HUES64 (cell line): ENCODE measurements around the gene ANTXRL.
"Not testable (repeated sequence)": the region's sequence is repeated elsewhere in the genome, so short reads cannot be mapped to it uniquely, and the experiment has no call there.

ENCODE experiments used
- H3K27ac ChIP-seq: 2 replicates; pipeline ENCODE4 v1.7.0; 2013; ENCODE audit warnings: low read depth, low read length, inconsistent platforms
- H3K27me3 ChIP-seq: 2 replicates; pipeline ENCODE4 v1.6.1; 2013; ENCODE audit warnings: mild to moderate bottlenecking, low read length; ENCODE audit not compliant: insufficient read depth
- H3K36me3 ChIP-seq: 2 replicates; pipeline ENCODE4 v1.6.1; 2013; ENCODE audit warnings: mild to moderate bottlenecking, low read length; ENCODE audit not compliant: insufficient read depth
- H3K4me1 ChIP-seq: 2 replicates; pipeline ENCODE4 v1.6.1; 2013; ENCODE audit warnings: mild to moderate bottlenecking, low read length, moderate library complexity; ENCODE audit not compliant: insufficient read depth
- H3K4me3 ChIP-seq: 2 replicates; pipeline ENCODE4 v1.5.1; 2013; ENCODE audit warnings: mild to moderate bottlenecking, low read length, moderate library complexity
- H3K9ac ChIP-seq: 2 replicates; pipeline ENCODE4 v1.6.1; 2013; ENCODE audit warnings: mild to moderate bottlenecking, low read depth, low read length
- H3K9me3 ChIP-seq: 2 replicates; pipeline ENCODE4 v1.6.1; 2013; ENCODE audit warnings: low read depth, low read length; ENCODE audit not compliant: insufficient read depth
- WGBS: fragments of 150-250, 120-280 bp; methylation state at CpG from one replicate; pipeline ENCODE4 v1.1.7; 2013; ENCODE audit warnings: missing lambda C conversion rate; 5-methylcytosine and 5-hydroxymethylcytosine counted together

ANTXRL gene

DNA sequence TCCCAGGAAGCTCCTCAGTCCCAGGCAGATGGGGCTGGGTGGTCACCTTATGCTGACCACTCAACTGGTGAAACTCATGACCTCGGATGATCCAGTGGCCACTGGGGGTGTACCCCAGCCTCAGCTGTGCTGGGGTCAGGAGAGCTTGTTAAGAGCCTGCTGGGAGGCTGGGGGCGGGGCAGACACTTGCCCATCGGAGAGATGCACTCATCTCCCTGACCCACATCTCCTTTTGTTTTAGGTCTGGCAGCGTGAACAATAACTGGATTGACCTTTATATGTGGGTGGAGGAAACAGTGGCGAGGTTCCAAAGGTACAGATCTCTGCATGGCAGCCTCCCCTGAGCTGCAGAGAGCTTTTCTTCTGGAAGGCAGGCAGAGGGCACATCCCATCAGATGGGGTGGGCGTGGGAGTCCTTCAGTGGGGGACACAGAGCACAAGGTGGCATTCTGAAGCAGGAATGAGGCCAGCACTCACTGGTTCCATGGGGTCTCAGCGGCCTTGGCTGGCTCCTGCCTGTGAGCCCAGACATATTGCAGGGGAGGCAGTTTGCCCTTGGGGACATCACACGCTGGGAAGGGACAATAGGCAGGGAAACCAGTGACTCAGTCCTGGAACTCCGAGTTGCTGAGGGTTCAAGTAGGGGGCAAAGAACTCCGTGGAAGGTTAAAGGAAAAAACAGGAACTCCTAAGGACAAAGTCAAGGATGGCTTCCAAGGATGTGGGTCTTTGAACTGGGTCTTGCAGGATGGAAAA, 5.2 kb downstream of the ANTXRL start:
- WGBS: 54% methylated on average over 10 of the region's 10 CpGs
- Histone ChIP-seq H3K27ac (no peak overlapping the region), H3K9ac (no peak overlapping the region), H3K27me3 (peaks cover 13% of the 10 kb centered on the region; the same call in 1 of the 2 replicates), H3K4me3 (no peak overlapping the region), H3K4me1 (no peaks in the 10 kb centered on the region), H3K9me3 (no peaks in the 10 kb centered on the region), H3K36me3 (no peaks in the 10 kb centered on the region)

DNA sequence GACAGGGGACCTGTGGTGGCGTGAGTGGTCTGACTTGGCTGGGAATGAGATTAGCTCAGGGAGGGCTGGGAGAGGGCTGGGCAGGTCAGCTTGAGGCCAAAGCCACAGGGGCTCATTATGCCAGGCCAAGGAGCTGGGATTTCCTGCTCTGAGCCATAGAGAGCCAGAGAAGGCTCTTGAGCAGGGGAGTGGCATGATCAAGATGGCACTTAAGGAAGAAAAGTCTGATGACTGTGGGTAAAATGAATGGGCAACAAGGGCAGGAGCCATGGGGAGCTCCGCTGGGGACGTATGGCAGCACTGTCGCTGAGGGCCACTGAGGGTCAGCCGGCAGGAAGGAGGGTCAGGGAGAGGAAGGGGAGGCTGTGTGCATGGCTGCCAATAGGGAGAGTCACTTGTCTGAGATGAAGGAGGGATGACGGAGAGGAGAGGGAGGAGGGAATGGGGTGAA, 5.8 kb downstream of the ANTXRL start:
- 80% methylated on average over 6 of the region's 6 CpGs for WGBS
- no peak overlapping the region for H3K27ac ChIP-seq

DNA sequence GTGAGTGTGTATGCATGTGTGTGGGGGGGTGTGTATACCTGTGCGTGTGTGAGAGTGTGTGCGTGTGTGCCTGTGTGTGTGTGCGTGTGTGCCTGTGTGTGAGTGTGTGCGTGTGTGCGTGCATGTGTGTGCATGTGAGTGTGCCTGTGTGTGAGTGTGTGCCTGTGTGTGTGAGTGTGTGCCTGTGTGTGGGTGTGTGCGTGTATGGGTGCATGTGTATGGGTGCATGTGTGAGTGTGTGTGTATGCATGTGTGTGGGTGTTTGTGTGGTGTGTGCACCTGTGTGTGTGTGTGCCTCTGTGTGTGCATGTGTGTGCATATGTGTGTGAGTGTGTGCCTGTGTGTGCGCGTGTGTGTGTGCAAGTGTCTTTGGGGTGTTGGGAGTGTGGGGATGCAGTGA, 6.4 kb downstream of the ANTXRL start:
- Histone ChIP-seq H3K9ac (no peak overlapping the region), H3K4me1 (no peaks in the 10 kb centered on the region), H3K27ac (no peak overlapping the region), H3K4me3 (no peak overlapping the region), H3K36me3 (no peaks in the 10 kb centered on the region), H3K9me3 (no peaks in the 10 kb centered on the region), H3K27me3 (peaks cover 3% of the 10 kb centered on the region; the same call in 1 of the 2 replicates)
- WGBS: 82% methylated on average over 8 of the region's 8 CpGs

More for the DNA sequence above, 5.8 kb downstream of the ANTXRL start:
- H3K36me3 ChIP-seq: no peaks in the 10 kb centered on the region
- H3K4me3 ChIP-seq: no peak overlapping the region
- peaks cover 9% of the 10 kb centered on the region; the same call in 1 of the 2 replicates for H3K27me3 ChIP-seq
- no peaks in the 10 kb centered on the region for H3K9me3 ChIP-seq
- no peak overlapping the region for H3K9ac ChIP-seq
- H3K4me1 ChIP-seq: no peaks in the 10 kb centered on the region

DNA sequence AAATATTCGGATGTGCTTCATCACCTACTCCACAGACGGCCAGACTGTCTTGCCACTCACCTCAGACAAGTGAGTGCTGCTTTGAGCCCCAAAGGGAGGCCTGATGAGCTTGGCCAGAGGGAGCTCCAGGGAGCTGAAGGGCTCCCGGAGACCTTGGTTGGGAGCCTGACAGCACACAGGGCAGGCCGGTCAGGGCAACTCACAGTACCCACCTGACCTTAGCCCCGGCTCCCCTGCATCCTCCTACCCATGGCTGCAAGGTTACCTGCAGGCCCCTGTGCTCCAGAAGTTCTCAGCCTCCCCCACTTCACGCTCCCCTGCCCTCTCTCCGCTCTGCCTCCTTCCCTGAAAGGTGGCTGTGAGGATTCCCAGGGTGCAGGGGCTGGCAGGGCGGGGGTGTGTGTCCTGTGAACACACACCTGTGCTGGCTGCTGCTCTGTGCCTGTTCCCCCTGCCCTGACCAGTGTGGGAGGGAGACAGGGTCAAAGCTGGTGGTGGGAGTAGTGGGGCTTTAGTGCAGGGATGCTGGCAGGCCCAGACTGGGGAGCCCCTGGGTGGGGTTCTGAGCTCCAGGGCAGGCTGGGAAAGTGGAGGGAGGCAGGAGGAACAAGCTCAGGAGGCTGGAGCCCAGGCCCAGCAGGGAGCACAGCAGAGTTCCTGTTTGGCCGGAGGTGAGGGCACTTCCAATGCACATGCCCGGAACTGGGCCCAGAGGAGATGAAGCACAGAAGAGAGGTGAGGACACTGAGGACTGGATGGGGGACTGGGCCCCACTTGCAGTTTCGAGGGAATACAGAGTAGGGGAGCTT, 7.2 kb downstream of the ANTXRL start:
- no peak overlapping the region for H3K4me3 ChIP-seq
- H3K27ac ChIP-seq: no peak overlapping the region
- H3K4me1 ChIP-seq: no peaks in the 10 kb centered on the region
- WGBS: 89% methylated on average over 11 of the region's 11 CpGs
- H3K9ac ChIP-seq: no peak overlapping the region
- H3K27me3 ChIP-seq: no peaks in the 10 kb centered on the region
- no peaks in the 10 kb centered on the region for H3K9me3 ChIP-seq
- no peaks in the 10 kb centered on the region for H3K36me3 ChIP-seq

DNA sequence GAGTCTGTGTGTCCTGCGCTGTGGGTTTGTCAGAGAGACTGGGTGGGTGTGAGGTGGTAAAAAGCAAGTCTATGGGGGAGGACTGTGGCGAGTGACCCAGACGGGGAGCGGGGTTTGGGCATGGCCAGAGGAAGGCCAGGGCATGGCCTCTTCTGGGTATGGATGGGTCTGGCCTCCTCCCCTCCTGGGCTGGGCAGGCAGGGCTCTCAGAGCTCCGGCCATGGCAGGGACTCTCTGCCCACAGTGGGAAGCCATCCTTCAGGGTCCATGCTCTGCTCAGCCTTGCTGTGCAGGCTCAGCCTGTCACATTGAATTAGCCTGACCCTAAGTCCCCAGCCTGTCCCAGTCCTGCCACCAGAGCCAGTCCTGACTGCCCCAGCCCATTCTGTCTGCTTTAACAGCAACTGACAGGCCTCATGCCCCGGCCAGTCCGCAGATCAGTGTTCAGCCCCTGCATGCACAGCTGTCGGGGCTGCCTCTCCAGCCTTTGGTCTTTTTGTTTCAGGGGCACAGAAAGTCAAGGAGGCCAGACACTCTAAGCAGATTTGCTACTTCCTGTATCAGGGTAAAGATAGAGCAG, 7.9 kb downstream of the ANTXRL start:
- Histone ChIP-seq H3K9me3 (no peaks in the 10 kb centered on the region), H3K36me3 (no peaks in the 10 kb centered on the region), H3K9ac (no peak overlapping the region), H3K27ac (no peak overlapping the region), H3K4me3 (no peak overlapping the region), H3K27me3 (no peaks in the 10 kb centered on the region), H3K4me1 (no peaks in the 10 kb centered on the region)
- 94% methylated on average over 8 of the region's 8 CpGs for WGBS

DNA sequence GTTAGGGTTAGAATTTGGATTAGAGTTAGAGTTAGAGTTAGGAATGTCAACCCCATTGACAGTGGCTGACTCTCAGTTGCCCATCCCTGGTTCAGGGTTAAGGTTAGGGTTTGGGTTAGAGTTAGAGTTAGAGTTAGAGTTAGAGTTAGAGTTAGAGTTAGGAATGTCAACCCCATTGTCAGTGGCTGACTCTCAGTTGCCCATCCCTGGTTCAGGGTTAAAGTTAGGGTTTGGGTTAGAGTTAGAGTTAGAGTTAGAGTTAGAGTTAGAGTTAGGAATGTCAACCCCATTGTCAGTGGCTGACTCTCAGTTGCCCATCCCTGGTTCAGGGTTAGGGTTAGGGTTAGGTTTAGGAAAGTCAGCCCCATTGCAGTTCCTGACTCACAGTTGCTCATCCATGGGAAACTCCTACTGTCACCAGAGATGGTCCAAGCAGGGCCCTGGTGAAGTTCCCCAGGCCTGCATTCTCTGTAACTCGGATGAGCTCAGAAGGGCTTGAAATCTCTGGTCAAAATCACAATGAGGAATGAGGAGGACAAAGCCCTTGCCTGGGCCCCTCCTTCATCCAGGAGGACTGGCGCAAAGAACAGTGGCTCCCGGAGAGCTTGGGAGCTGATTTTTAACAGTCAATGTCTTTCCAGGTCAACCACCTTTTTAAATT, 8.7 kb downstream of the ANTXRL start:
- H3K27me3 ChIP-seq, H3K27ac ChIP-seq, H3K4me1 ChIP-seq, H3K9ac ChIP-seq, H3K36me3 ChIP-seq, H3K9me3 ChIP-seq, H3K4me3 ChIP-seq: not testable (repeated sequence)
- WGBS: 64% methylated on average over 3 of the region's 3 CpGs

DNA sequence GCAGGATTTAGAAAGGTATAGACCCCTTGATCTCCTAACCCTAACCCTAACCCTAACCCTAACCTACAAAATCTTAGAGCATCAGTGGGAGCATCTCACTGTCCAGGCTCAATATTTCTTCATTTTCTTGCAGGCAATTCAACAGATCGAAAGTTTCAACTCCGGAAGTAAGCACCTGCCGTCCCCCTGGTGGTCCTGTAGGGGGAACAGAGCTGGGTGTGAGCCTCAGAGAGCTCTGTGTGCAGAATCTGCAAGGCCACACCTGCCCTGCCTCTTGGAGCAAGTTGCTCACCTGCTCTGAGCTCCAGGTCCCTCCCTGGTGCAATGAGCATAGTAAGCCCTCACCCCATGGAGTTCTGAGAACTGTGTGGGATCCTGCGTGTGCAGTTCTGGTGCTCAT, 9.3 kb downstream of the ANTXRL start:
- H3K4me1 ChIP-seq: not testable (repeated sequence)

DNA sequence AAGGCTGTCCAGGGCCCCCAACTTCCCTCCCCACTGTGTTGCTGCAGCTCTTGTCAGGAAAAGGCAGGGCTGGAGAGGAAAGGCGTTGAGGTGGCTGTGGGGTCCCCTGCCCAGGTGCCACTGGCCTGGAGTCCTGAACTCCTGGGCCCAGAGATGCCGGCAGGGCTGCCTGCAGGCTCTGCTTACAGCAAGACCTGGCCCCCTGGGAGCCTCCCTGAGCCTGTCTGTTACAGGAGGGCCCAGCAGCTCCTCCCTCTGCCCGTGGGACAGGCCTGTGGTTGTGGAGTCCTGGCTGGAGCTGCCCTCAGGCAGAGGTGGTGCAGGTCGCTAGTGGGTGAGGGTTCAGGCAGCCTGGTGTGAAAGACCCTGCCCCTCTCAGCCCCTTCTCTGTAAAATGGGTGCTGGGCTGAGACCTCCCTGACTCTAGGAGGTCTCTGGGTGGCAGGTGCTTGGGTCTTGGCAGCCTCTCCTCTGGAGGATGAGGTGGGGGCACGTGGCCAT, 9.9 kb downstream of the ANTXRL start:
- no peak overlapping the region for H3K9ac ChIP-seq
- no peaks in the 10 kb centered on the region for H3K27me3 ChIP-seq
- H3K9me3 ChIP-seq: no peaks in the 10 kb centered on the region
- no peaks in the 10 kb centered on the region for H3K36me3 ChIP-seq
- no peak overlapping the region for H3K27ac ChIP-seq
- 74% methylated on average over 5 of the region's 5 CpGs for WGBS
- H3K4me3 ChIP-seq: no peak overlapping the region
- no peaks in the 10 kb centered on the region for H3K4me1 ChIP-seq

More for the DNA sequence above, 9.3 kb downstream of the ANTXRL start:
- not testable (repeated sequence) for H3K4me3 ChIP-seq, H3K9ac ChIP-seq, H3K36me3 ChIP-seq, H3K9me3 ChIP-seq, H3K27me3 ChIP-seq, H3K27ac ChIP-seq
- 84% methylated on average over 4 of the region's 4 CpGs for WGBS

DNA sequence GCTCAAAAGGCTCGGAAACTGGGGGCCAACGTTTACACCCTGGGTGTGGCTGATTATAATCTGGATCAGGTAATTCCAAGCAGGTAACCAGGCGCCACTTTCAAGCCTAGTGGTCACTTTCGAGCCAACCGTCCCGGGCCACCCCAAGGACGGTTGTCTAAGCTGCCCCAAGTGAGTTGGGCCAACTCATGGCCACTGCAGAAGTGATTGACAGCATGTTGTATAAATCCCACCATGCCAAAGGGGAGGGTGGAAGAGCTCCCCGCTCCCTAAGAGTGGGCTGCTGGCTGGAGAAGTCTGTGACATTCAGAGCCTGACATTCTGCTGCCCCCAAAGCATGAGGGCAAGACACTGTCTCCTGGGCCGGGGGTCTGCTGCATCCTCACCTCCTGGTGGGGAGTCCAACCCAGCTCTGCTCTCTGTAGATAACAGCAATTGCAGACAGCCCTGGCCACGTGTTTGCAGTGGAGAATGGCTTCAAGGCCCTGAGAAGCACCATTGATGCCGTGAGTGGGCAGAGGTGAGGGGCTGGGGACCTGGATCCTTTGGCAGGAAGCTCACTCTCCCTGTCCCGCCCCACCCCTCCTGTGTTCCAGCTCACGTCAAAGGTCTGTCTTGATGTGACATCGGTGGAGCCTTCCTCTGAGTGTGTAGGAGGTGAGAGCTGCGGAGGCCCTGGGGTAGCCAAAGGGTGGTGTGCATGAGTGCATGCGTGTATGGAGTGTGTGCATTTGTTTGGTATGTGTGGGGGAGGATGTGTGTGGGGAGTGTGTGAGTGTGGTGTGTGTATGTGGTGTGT, 10.8 kb downstream of the ANTXRL start:
- Histone ChIP-seq H3K4me3 (no peak overlapping the region), H3K36me3 (no peaks in the 10 kb centered on the region), H3K9me3 (no peaks in the 10 kb centered on the region), H3K27ac (no peak overlapping the region), H3K9ac (no peak overlapping the region), H3K4me1 (no peaks in the 10 kb centered on the region), H3K27me3 (no peaks in the 10 kb centered on the region)
- WGBS: 84% methylated on average over 16 of the region's 16 CpGs

DNA sequence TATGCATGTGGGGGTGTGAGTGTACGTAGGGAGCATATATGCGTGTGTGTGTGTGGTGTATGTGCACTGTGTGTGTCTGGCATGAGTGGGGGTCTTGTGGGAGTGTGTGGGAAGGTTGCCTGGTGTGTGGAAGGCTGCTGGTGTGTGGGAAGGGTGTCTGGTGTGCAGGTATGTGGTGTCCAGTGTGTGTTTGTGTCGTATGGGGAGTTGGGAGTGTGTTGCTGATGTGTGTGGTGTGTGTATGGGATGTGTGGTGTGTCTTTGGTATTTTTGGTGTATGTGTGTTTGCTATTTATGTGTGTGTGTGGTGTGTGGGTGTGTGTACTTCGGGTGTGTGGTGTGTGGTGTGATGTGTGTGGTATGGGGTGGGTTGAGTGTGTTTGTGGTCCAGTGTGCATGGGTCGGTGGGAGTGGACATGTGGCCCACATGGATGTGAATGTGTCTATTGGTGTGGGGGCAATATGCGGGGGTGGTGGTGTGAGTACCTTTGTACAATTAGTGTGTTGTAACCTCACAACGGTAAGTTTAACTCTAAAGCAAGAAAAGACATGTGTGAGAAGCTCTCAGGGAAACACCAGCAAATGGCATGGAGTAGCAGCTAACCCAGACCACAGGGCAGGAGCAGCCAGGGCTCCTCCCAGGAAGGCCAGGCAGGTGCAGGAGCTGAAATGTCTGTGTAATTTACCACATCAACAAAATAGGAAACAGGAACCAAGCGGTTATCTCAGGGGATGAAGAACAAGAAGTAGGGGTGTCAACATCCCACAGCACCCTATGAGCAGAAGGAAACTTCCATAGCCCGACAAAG, 11.9 kb downstream of the ANTXRL start:
- Histone ChIP-seq H3K4me1 (no peaks in the 10 kb centered on the region), H3K27me3 (no peaks in the 10 kb centered on the region), H3K9ac (no peak overlapping the region), H3K36me3 (no peaks in the 10 kb centered on the region), H3K9me3 (no peaks in the 10 kb centered on the region), H3K27ac (no peak overlapping the region), H3K4me3 (no peak overlapping the region)
- 93% methylated on average over 8 of the region's 9 CpGs for WGBS
